IMR-90 (cell line): ENCODE measurements around the gene CD9. TPM values are rescaled to one million over a fixed set of nuclear protein-coding genes. Genes with fewer than 3 reads are reported as not detected.
"Not testable (repeated sequence)": the region's sequence is repeated elsewhere in the genome, so short reads cannot be mapped to it uniquely, and the experiment has no call there.

ENCODE experiments used
- ATAC-seq: fragments of 200-7000 bp; cut with Tn5 transposase; 2 replicates; pipeline ENCODE4 v1.9.1; 2020; ENCODE audit warnings: low read depth, mild to moderate bottlenecking, moderate library complexity
- BruUV-seq: library from RNA; stranded (reverse); fragments of 400-500 nt; replicated peaks from 2 replicates; lab custom pipeline; 2021; lab: Mats Ljungman, UMichigan
- CTCF ChIA-PET: fragments of 300-600 bp; formaldehyde crosslinking; extraction: SDS; loops from one replicate; lab custom pipeline; 2021; ENCODE audit warnings: antibody characterized with exemption; lab: Yijun Ruan, JAX
- POLR2A ChIA-PET: fragments of 300-600 bp; sonication (Branson Sonifier 250); formaldehyde crosslinking; loops from one replicate; lab custom pipeline; 2022; ENCODE audit warnings: antibody characterized with exemption; ENCODE audit not compliant: unreplicated experiment; lab: Charles Lee
- DNase-seq: peaks from one replicate; pipeline ENCODE4 v3.0.0; 2013
- H2AFZ ChIP-seq: replicated peaks from 2 replicates; pipeline ENCODE3; 2013; ENCODE audit warnings: low read length, mild to moderate bottlenecking; ENCODE audit not compliant: poor library complexity
- H2AK5ac ChIP-seq: 2 replicates; pipeline ENCODE4 v1.6.1; 2013; ENCODE audit warnings: low read depth, low read length, inconsistent platforms
- H2AK9ac ChIP-seq: replicated peaks from 2 replicates; pipeline ENCODE3; 2013; ENCODE audit warnings: mild to moderate bottlenecking, low read depth, low read length, moderate library complexity; ENCODE audit not compliant: poor library complexity
- H2BK120ac ChIP-seq: 2 replicates; pipeline ENCODE4 v1.6.1; 2013; ENCODE audit warnings: low read depth, low read length, inconsistent platforms
- H2BK15ac ChIP-seq: 3 replicates; pipeline ENCODE4 v1.6.1; 2013; ENCODE audit warnings: low read depth, low read length, inconsistent platforms
- H2BK20ac ChIP-seq: 2 replicates; pipeline ENCODE4 v1.6.1; 2013; ENCODE audit warnings: low read depth, mild to moderate bottlenecking, inconsistent platforms, low read length, moderate library complexity
- H2BK5ac ChIP-seq: 2 replicates; pipeline ENCODE4 v1.6.1; 2013; ENCODE audit warnings: mild to moderate bottlenecking, low read depth, low read length, inconsistent platforms; ENCODE audit not compliant: poor library complexity, severe bottlenecking
- H3K14ac ChIP-seq: replicated peaks from 2 replicates; pipeline ENCODE4 v1.6.1; 2013; ENCODE audit warnings: low read depth, low read length, inconsistent platforms
- H3K18ac ChIP-seq: 2 replicates; pipeline ENCODE4 v1.6.1; 2013; ENCODE audit warnings: low read depth, low read length, control low read depth
- H3K23ac ChIP-seq: 2 replicates; pipeline ENCODE4 v1.6.1; 2013; ENCODE audit warnings: low read depth, low read length, inconsistent platforms
- H3K27ac ChIP-seq: 2 replicates; pipeline ENCODE4 v1.5.1; 2013; ENCODE audit warnings: mild to moderate bottlenecking, control low read depth, low read length; ENCODE audit not compliant: insufficient read depth
- H3K27me3 ChIP-seq: 2 replicates; pipeline ENCODE4 v1.6.1; 2013; ENCODE audit warnings: low read length; ENCODE audit not compliant: control insufficient read depth, insufficient read depth
- H3K36me3 ChIP-seq: 2 replicates; pipeline ENCODE4 v1.6.1; 2013; ENCODE audit warnings: low read length, mixed read lengths; ENCODE audit not compliant: control insufficient read depth, insufficient read depth
- H3K4ac ChIP-seq: 2 replicates; pipeline ENCODE4 v1.6.1; 2013; ENCODE audit warnings: low read depth, low read length, inconsistent platforms
- H3K4me1 ChIP-seq: 2 replicates; pipeline ENCODE4 v1.6.1; 2013; ENCODE audit warnings: low read length, mixed read lengths; ENCODE audit not compliant: control insufficient read depth, insufficient read depth
- H3K4me2 ChIP-seq: 2 replicates; pipeline ENCODE4 v1.6.1; 2013; ENCODE audit warnings: low read depth, mild to moderate bottlenecking, control low read depth, low read length, moderate library complexity
- H3K4me3 ChIP-seq: 2 replicates; pipeline ENCODE4 v1.5.1; 2013; ENCODE audit warnings: low read depth, mild to moderate bottlenecking, control low read depth, low read length, moderate library complexity; ENCODE audit not compliant: insufficient read depth
- H3K56ac ChIP-seq: 2 replicates; pipeline ENCODE4 v1.6.1; 2013; ENCODE audit warnings: low read length, inconsistent platforms; ENCODE audit not compliant: insufficient read depth; ENCODE audit errors: extremely low read depth
- H3K79me1 ChIP-seq, 2 experiments: 2 replicates each; pipeline ENCODE4 v1.6.1; 2013; ENCODE audit warnings: low read length in 2 of 2, inconsistent platforms in 1 of 2, low read depth in 1 of 2
- H3K9ac ChIP-seq: 2 replicates; pipeline ENCODE4 v1.6.1; 2013; ENCODE audit warnings: low read depth, low read length, control low read depth
- H3K9me1 ChIP-seq: 2 replicates; pipeline ENCODE4 v1.6.1; 2013; ENCODE audit warnings: low read length, inconsistent platforms; ENCODE audit not compliant: insufficient read depth
- H3K9me3 ChIP-seq: 2 replicates; pipeline ENCODE4 v1.6.1; 2013; ENCODE audit warnings: low read length; ENCODE audit not compliant: control insufficient read depth, insufficient read depth
- H4K20me1 ChIP-seq: 2 replicates; pipeline ENCODE4 v1.6.1; 2013; ENCODE audit warnings: low read length, inconsistent platforms; ENCODE audit not compliant: insufficient read depth
- H4K5ac ChIP-seq: 2 replicates; pipeline ENCODE4 v1.6.1; 2013; ENCODE audit warnings: mild to moderate bottlenecking, low read depth, low read length, control low read depth
- H4K8ac ChIP-seq, 2 experiments: 2 replicates each; pipeline ENCODE4 v1.6.1; 2013; ENCODE audit warnings: low read depth in 2 of 2, low read length in 2 of 2, control low read depth in 1 of 2, inconsistent platforms in 1 of 2
- H4K91ac ChIP-seq: 2 replicates; pipeline ENCODE4 v1.6.1; 2013; ENCODE audit warnings: low read depth, low read length, inconsistent platforms; ENCODE audit not compliant: insufficient read depth
- RFX5 ChIP-seq: IDR thresholded peaks from 2 replicates; pipeline ENCODE4 v1.8.0; 2012; ENCODE audit warnings: low read depth, mild to moderate bottlenecking, low read length, moderate library complexity
- WGBS, 2 experiments: methylation state at CpG; one replicate each; pipeline versions ENCODE4 v1.1.5 to v1.1.7; 2013; ENCODE audit warnings: missing lambda C conversion rate in 2 of 2; ENCODE audit not compliant: insufficient read length in 1 of 2; ENCODE audit errors: extremely low coverage in 2 of 2; 5-methylcytosine and 5-hydroxymethylcytosine counted together
- dilution Hi-C: fragments of 300-500 bp; cut with HindIII; formaldehyde crosslinking; loops from one replicate; pipeline ENCODE4 v1.14.3; 2018; ENCODE audit warnings: low sequenced_read_pairs; ENCODE audit not compliant: unreplicated experiment
- in situ Hi-C: fragments of 300-500 bp; cut with MboI; formaldehyde crosslinking; loops from 3 replicates; pipeline ENCODE4 v1.14.3; 2019; ENCODE audit warnings: low sequenced_read_pairs, inconsistent platforms, mixed read lengths
- intact Hi-C: fragments of 100-400 bp; cut with micrococcal nuclease; formaldehyde crosslinking; loops from 2 replicates; pipeline ENCODE4 v1.10.0; 2022
- polyA plus RNA-seq, 3 experiments: library from polyadenylated mRNA; depleted of rRNA; stranded (reverse); fragments of >200 nt; gene quantifications; 2 replicates each; pipeline ENCODE4 v1.2.3, GENCODE V29; 2012; ENCODE audit warnings: low replicate concordance in 1 of 3
- total RNA-seq: library from RNA; depleted of rRNA; stranded (reverse); fragments of >200 nt; gene quantifications from 2 replicates; pipeline ENCODE4 v1.2.3, GENCODE V29; 2012
- TF ChIP-seq, protein P1 (sequence below): fragments of 150-350 bp; IDR thresholded peaks from 2 replicates; pipeline ENCODE4 v1.6.1; 2016; ENCODE audit warnings: low read depth, mild to moderate bottlenecking, low read length, moderate library complexity, borderline replicate concordance

The CD9 gene
- total and polyA plus RNA-seq, 2 of the 4 experiments (the other 2 are of a cell fraction) = 48.8 to 70.9 TPM

DNA sequence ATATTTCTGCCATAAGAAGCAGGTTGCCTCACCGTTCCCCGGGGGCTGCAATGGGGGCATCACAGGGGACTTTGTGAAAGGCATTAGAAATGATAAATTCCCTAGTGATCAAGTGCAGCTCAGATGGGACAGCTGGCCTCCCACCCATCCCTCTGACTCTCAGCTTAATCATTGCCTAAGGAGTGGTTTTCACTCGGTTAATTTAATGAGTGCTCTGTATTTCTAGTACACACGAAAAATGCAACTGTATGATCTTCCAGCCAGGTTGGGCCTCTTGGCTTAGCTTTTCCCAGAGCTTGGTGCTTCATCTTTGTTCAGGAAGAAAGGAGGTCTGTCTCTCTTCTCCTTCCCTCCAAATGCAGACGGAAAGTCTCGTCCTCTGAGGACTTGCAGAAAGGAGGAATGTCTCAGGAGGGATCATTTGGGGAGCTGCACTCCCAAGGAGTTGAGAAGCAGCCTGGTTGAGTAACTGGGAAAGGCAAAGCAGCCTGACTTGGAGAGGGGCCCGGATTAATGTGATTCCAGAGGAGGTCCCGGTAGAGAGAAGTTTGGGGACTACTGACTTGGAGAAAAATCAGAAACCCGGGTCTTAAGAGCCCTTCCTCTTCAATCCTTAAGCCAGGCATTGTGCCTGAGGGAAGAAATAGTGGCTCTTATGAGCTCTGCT is 7.2 kb downstream of the CD9 start (continued):
- no peak for TF ChIP-seq RFX5

DNA sequence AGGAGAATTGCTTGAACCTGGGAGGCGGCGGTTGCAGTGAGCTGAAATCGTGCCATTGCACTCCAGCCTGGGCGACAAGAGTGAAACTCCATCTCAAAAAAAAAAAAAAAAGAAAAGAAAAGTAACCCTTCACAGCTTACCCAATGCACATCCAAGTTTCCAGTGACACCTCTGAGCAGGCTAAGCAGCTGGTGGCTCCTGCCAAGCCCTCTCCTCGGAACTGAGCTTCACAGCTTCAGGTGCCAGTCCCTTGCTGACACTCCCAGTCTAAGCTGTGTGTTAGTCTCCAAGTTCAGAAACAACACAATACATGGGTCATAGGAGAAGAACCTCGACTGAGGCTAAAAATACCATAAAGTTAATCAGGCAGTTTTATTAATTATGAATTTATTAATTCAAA is 7.9 kb downstream of the CD9 start:
- no peaks in the 10 kb centered on the region for H3K9me3 ChIP-seq
- H3K23ac ChIP-seq = no peak overlapping the region
- BruUV-seq = no TSS peak
- POLR2A ChIA-PET = no interaction called here
- in situ Hi-C loops = loop anchor here (5.0 kb wide), 1 partner anchor 69 kb away; no protein-coding TSS in a partner anchor
- no peak overlapping the region for H2AK9ac ChIP-seq
- no peak overlapping the region for H2AFZ ChIP-seq
- H4K20me1 ChIP-seq = peaks cover 9% of the 10 kb centered on the region; the same call in 1 of the 2 replicates
- H2BK120ac ChIP-seq = no peak overlapping the region
- peaks cover 0 to 60% of the 10 kb centered on the region in 2 experiments; a peak in 3 of 4 replicates for H3K79me1 ChIP-seq
- H4K5ac ChIP-seq = no peak overlapping the region
- no peak overlapping the region for H4K8ac ChIP-seq
- H2BK20ac ChIP-seq = no peak overlapping the region
- H3K9me1 ChIP-seq = peaks cover 20% of the 10 kb centered on the region; the same call in 1 of the 2 replicates
- no peaks in the 10 kb centered on the region for H3K27me3 ChIP-seq
- no peak overlapping the region for H2BK5ac ChIP-seq
- H2BK15ac ChIP-seq = no peak overlapping the region
- H3K4me2 ChIP-seq = no peak overlapping the region
- no peak for ATAC-seq
- H3K27ac ChIP-seq = no peak overlapping the region
- no peak overlapping the region for H3K4ac ChIP-seq
- H3K9ac ChIP-seq = no peak overlapping the region
- CTCF ChIA-PET = interaction anchor here (1.5 kb wide), 1 partner anchor 13 kb away, joined by 10 read pairs; no protein-coding TSS in a partner anchor
- TF ChIP-seq, protein P1, sequence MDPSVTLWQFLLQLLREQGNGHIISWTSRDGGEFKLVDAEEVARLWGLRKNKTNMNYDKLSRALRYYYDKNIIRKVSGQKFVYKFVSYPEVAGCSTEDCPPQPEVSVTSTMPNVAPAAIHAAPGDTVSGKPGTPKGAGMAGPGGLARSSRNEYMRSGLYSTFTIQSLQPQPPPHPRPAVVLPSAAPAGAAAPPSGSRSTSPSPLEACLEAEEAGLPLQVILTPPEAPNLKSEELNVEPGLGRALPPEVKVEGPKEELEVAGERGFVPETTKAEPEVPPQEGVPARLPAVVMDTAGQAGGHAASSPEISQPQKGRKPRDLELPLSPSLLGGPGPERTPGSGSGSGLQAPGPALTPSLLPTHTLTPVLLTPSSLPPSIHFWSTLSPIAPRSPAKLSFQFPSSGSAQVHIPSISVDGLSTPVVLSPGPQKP = no peak
- peaks cover 21% of the 10 kb centered on the region for H3K4me1 ChIP-seq
- DNase-seq = no peak
- WGBS, 2 experiments = 100% methylated on average over 1 of the region's 6 CpGs; no CpG with 5 or more reads in 1 of the 2 experiments
- no peaks in the 10 kb centered on the region for H3K36me3 ChIP-seq
- H3K56ac ChIP-seq = no peak overlapping the region
- no peak overlapping the region for H3K18ac ChIP-seq
- intact Hi-C loops = no loop called here
- no peak overlapping the region for H3K14ac ChIP-seq
- no peak overlapping the region for H2AK5ac ChIP-seq
- dilution Hi-C loops = no loop called here
- no peak overlapping the region for H3K4me3 ChIP-seq
- H4K91ac ChIP-seq = no peak overlapping the region

DNA sequence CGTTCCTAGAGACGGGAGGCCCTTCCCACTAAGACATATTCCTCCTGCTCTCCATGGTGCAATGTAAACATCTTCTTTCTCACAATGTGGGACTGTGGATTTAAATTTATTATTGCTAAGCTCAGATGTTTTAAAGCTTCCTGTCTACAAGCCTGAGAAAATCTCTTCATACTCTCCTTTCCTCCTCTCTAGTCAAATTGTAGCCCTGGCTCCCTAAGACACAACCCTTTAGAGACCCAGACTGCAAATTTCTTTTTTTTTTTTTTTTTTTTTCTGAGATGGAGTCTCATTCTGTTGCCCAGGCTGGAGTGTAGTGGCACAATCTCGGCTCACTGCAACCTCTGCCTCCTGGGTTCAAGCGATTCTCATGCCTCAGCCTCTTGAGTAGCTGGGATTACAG is 9.2 kb downstream of the CD9 start:
- BruUV-seq = not testable (repeated sequence)

More for the DNA sequence above, 9.2 kb downstream of the CD9 start:
- WGBS, 2 experiments = no CpG with 5 or more reads among the region's 4 CpGs
- H3K18ac ChIP-seq, H3K4me3 ChIP-seq, H3K4ac ChIP-seq, H2BK120ac ChIP-seq, H3K27ac ChIP-seq, H3K23ac ChIP-seq, H4K5ac ChIP-seq, intact Hi-C loops, DNase-seq, H4K91ac ChIP-seq, H3K14ac ChIP-seq, ATAC-seq, dilution Hi-C loops, H3K27me3 ChIP-seq, H2BK15ac ChIP-seq, H4K20me1 ChIP-seq, H3K56ac ChIP-seq, H2AFZ ChIP-seq, H3K36me3 ChIP-seq, H3K4me2 ChIP-seq, POLR2A ChIA-PET, H2BK20ac ChIP-seq, H2AK9ac ChIP-seq, H2BK5ac ChIP-seq, H3K9ac ChIP-seq, H3K9me3 ChIP-seq, H4K8ac ChIP-seq: not testable (repeated sequence)
- H3K4me1 ChIP-seq = peaks cover 21% of the 10 kb centered on the region
- 0 out of 2 replicates have a peak overlapping the region, but pooled peaks have one; percentile 52 for H2AK5ac ChIP-seq
- peaks cover 20% of the 10 kb centered on the region for H3K9me1 ChIP-seq
- H3K79me1 ChIP-seq = peaks cover 0 to 59% of the 10 kb centered on the region in 2 experiments; a peak in 3 of 4 replicates
- CTCF ChIA-PET = interaction anchor here (1.0 to 1.3 kb wide), 2 partner anchors 14 to 75 kb away, joined by 3 to 4 read pairs; no protein-coding TSS in a partner anchor
- in situ Hi-C loops = loop anchor here (5.0 kb wide), 1 partner anchor 68 kb away; no protein-coding TSS in a partner anchor
